Activated T-cell treated with anti-CD3 and anti-CD28 coated beads, Interleukin-2, amount 50 U/mL, for 48 hours (primary cell): Measurements from ENCODE around the gene FAM177B.

Experiments
- DNase-seq, 2 experiments: peaks; one replicate each; pipeline ENCODE4 v3.0.0-alpha.2; 2020

Gene FAM177B

GRCh38 chr1:222736972-222737371 lies at the start of gene FAM177B:
Gene FAM177B (plus strand): TSS chr1:222737202. CDS start chr1:222746546, 9,344 bp downstream.
- DNase-seq: no peak

GRCh38 chr1:222691016-222691415 lies 46.0 kb upstream of the FAM177B start:
- no peak for DNase-seq

- DNase-seq: no peak
Measured at GRCh38 chr1:222694927-222695326, 42.1 kb upstream of the FAM177B start.

GRCh38 chr1:222696741-222697140 lies 40.3 kb upstream of the FAM177B start:
- DNase-seq: no peak

GRCh38 chr1:222697203-222697602 lies 39.8 kb upstream of the FAM177B start:
- no peak for DNase-seq

GRCh38 chr1:222697826-222698225 lies 39.2 kb upstream of the FAM177B start:
- no peak for DNase-seq

GRCh38 chr1:222702210-222702609 lies 34.8 kb upstream of the FAM177B start:
- DNase-seq: no peak

GRCh38 chr1:222704260-222704659 lies 32.7 kb upstream of the FAM177B start:
- DNase-seq: no peak

GRCh38 chr1:222706815-222707214 lies 30.2 kb upstream of the FAM177B start:
- no peak for DNase-seq

- no peak for DNase-seq
Measured at GRCh38 chr1:222709700-222710153, 27.3 kb upstream of the FAM177B start.

- peak; percentile 69 to 72 for DNase-seq
Measured at GRCh38 chr1:222711319-222712252, 25.4 kb upstream of the FAM177B start.

GRCh38 chr1:222712253-222713090 lies 24.5 kb upstream of the FAM177B start, which contains the start of the genes AIDA and BROX:
Gene AIDA (minus strand): TSS chr1:222712491. CDS start chr1:222712317, 174 bp downstream.
Gene BROX (plus strand): TSS chr1:222712564. CDS start chr1:222715700, 3,136 bp downstream.
- DNase-seq: peak; percentile 98

- peak; percentile 87 to 89 for DNase-seq
Measured at GRCh38 chr1:222713091-222713961, 23.7 kb upstream of the FAM177B start.

- no peak for DNase-seq
Measured at GRCh38 chr1:222716393-222716792, 20.6 kb upstream of the FAM177B start.

GRCh38 chr1:222728746-222729145 lies 8.3 kb upstream of the FAM177B start:
- DNase-seq: no peak

- no peak for DNase-seq
Measured at GRCh38 chr1:222730866-222731265, 6.1 kb upstream of the FAM177B start.

GRCh38 chr1:222732216-222733159 lies 4.5 kb upstream of the FAM177B start:
- DNase-seq: no peak

- DNase-seq: no peak
Measured at GRCh38 chr1:222734740-222735139, 2.3 kb upstream of the FAM177B start.

GRCh38 chr1:222736470-222736869 lies 532 bp upstream of the FAM177B start:
- no peak for DNase-seq

- DNase-seq: no peak
Measured at GRCh38 chr1:222739465-222739864, 2.5 kb downstream of the FAM177B start.

GRCh38 chr1:222739929-222740328 lies 2.9 kb downstream of the FAM177B start:
- DNase-seq: no peak
